D721Med (cell line): ENCODE results near the gene SMAGP.

Experiments used
- DNase-seq: peaks from one replicate; pipeline ENCODE4 v3.0.0; 2011; ENCODE audit warnings: low spot score; ENCODE audit not compliant: insufficient read length
- FAIRE-seq: peaks from 2 replicates; lab custom pipeline; 2011; peaks lifted over from hg19 to GRCh38; lab: Jason Lieb, UNC
- TF ChIP-seq, protein P1 (sequence below): IDR thresholded peaks from 2 replicates; pipeline ENCODE4 v1.5.1; 2012; ENCODE audit warnings: mild to moderate bottlenecking, control low read depth; ENCODE audit not compliant: insufficient read depth; ENCODE audit errors: missing control alignments

Gene SMAGP

DNA sequence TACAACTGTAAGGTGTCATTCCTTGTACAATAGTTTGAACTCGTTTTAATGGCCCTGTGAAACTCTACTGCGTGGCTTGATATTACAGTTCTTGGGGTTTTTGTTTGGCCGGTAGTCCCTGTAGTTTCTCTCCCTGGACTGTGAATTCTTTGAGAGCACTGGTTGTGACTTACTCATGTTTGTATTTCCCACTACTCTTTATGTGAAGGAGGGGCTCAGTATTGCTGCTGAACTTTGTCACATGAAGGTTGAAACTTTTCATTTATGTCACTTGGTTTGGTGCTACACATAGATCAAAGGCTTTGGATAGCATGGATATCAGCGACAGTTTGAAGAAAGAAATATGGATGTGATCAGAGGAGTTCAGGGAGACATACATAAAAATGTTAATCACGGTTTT is 50.9 kb downstream of the SMAGP start:
- TF ChIP-seq, protein P1, sequence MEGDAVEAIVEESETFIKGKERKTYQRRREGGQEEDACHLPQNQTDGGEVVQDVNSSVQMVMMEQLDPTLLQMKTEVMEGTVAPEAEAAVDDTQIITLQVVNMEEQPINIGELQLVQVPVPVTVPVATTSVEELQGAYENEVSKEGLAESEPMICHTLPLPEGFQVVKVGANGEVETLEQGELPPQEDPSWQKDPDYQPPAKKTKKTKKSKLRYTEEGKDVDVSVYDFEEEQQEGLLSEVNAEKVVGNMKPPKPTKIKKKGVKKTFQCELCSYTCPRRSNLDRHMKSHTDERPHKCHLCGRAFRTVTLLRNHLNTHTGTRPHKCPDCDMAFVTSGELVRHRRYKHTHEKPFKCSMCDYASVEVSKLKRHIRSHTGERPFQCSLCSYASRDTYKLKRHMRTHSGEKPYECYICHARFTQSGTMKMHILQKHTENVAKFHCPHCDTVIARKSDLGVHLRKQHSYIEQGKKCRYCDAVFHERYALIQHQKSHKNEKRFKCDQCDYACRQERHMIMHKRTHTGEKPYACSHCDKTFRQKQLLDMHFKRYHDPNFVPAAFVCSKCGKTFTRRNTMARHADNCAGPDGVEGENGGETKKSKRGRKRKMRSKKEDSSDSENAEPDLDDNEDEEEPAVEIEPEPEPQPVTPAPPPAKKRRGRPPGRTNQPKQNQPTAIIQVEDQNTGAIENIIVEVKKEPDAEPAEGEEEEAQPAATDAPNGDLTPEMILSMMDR, result no peak
- no peak for FAIRE-seq
- no peak for DNase-seq

DNA sequence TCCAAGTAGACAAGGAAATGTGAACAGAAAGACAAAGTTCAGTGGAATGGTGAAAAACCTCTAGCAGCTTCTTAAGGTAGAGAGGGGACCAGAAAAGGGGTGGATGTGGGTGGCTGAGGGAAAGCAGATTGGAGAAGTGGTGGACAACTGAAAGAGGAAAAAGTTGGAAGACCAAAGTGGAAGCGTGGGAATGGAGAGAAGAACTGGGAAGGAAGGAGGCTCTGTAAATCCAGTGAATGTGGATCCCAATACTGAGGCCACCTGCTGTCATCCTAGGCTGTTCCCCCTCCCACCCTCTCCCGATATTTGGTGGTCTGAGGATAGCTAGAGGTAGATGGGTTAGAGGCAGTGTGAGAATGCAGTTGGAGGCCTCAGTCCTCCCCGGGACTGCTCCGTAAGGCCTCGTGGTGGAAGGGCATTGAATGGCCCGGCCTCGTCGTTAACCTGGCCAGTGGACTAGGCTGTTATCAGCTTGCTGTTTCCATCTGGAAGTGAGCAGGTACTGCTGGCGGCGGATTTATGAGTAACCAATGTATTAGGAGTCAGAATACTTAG is 51.5 kb downstream of the SMAGP start:
- FAIRE-seq (no peak), DNase-seq (no peak)
- TF ChIP-seq, protein P1, result no peak

DNA sequence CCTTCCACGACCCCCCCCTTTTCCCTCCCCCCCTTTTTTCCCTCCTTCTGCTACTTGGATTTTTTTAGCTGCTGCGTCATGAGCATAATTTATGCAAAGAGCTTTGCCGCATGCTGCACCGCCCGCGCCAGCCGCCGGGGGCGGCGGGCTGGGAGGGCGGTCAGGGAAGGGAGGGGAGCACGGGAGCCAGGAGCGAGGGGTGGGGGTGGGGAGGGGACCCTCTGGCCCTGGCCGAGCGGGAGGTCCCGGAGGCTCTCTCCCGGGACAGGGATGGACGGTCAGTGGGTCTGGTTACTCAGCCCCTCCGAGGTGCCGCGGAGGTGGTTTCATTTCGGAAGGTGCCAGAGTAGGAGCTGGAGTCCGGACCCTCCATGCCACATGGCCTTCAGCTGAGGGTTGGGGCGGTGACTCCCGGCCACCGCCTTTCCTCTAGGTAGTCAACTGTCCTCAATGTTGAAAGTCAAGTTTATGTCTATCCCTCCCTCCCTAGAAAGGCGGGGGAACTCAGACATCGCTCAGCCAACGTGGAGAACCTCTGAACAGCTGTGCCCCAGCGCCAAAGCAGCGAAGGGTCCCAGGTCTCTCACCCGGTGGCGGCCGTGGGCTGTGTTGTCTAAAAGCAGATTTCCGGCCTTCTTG is 52.1 kb downstream of the SMAGP start, which contains the start of gene POU6F1:
Gene POU6F1 (minus strand): TSS at position 95 of the 639 bp plus-strand sequence. CDS start 11,226 bp downstream, outside the sequence.
- FAIRE-seq (no peak), DNase-seq (peak; percentile 87)
- TF ChIP-seq, protein P1, result peak; percentile 9

DNA sequence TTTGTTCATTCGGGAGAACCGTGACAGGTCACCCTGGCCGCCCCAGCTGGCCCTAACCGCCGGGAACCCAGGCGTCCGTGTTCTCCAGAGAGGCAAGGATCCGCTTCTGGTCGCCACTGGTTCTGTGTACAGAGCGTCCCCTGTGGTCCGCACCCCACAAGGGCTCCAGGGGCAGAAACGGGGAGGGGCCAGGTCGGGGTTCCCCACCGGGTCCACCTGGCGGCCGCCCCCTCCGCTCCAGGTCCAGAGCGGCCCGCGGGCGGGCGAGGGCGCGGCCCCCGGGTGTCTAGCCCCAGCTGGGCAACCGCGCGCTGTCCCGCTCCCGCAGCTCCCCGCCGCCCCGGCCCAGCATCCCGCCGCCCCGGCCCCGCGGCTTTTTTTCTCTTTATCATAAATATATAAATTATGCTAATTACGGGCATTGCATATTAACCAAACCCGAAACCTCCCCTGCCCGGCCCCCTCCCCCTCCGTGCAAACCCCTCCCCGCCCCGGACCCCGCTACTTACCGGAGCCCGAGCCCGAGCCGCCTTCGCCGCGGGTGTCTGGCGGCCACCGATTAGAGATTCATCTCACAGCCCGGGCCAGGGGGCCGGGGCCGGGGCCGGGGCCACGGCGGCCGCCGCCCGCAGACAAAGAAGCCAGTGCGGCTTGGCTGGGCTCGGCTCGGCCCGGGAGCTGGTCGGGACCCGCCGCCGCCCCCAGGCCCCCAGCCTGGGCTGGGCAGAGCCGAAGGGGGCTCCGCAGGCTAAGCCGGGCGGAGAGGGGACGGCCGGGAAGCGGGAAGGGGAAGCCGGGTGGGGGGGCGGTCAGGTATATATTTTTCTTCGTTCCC is 52.9 kb downstream of the SMAGP start:
- DNase-seq, result peak; percentile 53

DNA sequence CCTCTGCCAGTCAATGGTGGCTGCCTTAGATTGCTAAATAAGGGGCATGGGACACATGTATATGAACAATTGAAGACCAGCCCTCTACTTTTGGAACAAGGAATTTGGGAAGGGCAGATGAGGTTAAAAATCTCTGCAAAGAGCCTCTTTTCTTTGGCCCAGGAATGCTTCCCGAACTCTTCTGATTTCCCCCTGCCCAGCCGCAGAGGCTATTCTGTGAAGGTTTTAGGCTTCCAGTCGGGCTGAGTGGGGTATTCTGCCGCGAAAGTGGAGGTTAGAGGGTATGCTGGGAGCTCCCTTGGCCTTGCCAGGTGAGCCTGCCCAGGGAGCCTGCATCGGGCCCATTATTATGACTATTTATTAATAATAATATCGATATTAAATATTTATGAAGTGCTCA is 53.6 kb downstream of the SMAGP start:
- DNase-seq (no peak), FAIRE-seq (no peak)
- TF ChIP-seq, protein P1, result no peak

More for the DNA sequence above, 52.9 kb downstream of the SMAGP start:
- FAIRE-seq, result no peak
- TF ChIP-seq, protein P1, result peak; percentile 11

DNA sequence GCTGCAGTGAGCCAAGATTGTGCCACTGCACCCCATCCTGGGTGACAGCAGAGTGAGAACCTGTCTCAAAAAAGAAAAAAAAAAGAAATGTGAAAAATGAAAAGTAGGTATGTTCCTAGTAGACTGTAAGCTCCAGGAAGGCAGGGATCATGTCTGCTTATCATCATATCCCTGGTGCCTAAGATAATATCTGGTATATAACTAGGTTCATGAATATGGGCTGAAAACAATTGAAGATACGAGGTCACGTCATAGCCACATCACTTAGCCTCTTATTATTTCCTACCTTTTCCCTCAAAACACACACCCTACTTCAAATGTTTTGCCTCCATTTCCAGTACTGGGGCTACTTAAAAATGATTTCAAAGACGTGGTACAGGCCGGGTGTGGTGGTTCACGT is 55.3 kb downstream of the SMAGP start:
- TF ChIP-seq, protein P1, result no peak
- FAIRE-seq (no peak), DNase-seq (no peak)
